Measurements from ENCODE around the gene YPEL3. TPM values are rescaled to one million over a fixed set of nuclear protein-coding genes. Genes with fewer than 3 reads are reported as not detected.

YPEL3 gene
- total and polyA plus RNA-seq, 2 of the 8 experiments (the other 6 are each of a cell fraction or from before 2014, with no cell fraction given): 40.3 to 53.3 TPM

DNA sequence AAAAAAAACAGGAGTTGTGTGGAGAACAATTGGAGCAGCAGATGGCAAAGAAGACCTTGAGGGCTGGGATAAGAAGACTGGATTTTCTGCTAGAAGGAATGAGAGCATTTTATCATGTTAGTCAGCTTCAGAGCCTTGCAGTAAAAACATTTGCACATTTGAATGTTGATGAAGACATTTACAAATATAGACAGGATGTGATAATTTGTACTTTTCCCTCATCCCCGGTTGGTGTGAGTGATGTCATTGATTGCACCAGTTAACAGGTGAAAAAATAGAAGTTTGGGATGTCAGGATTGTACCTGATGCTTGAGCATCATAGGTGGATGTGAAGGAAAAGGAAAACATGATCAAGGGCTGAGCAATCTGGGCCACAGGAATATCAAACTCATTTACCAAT lies 49.6 kb upstream of the YPEL3 start (continued):
- TF ChIP-seq ZNF274 (IDR thresholded peaks at IDR 0.05; ENCODE audit: borderline replicate concordance, extremely low read depth, low read length) (no peak), NRF1 (IDR thresholded peaks at IDR 0.05; ENCODE audit: low read depth, low read length) (no peak), CHD1 (IDR thresholded peaks at IDR 0.05; ENCODE audit: low read depth, low read length) (no peak)
